CD14-positive monocyte (primary cell): ENCODE results near the gene FAU. TPM values are rescaled to one million over a fixed set of nuclear protein-coding genes. Genes with fewer than 3 reads are reported as not detected.

Source experiments
- DNase-seq, 3 donors: peaks; one replicate each; pipeline ENCODE4 v3.0.0-alpha.2; 2011 to 2022
- H2AFZ ChIP-seq: 2 replicates; pipeline ENCODE4 v1.6.0; 2012; ENCODE audit warnings: mild to moderate bottlenecking, low read depth, low read length, inconsistent platforms; ENCODE audit not compliant: insufficient read depth, poor library complexity, severe bottlenecking
- H3K27ac ChIP-seq, 2 donors: 1 replicate in 1 of 2; 2 replicates in 1 of 2; pipeline ENCODE4 v1.5.1; 2012 to 2013; ENCODE audit warnings: low read length in 2 of 2, control low read depth in 1 of 2, inconsistent platforms in 1 of 2, low read depth in 1 of 2, mild to moderate bottlenecking in 1 of 2
- H3K27me3 ChIP-seq, 2 donors: one replicate each; pipeline versions ENCODE4 v1.6.0 to v1.6.1; 2011 to 2013; ENCODE audit warnings: low read length in 2 of 2; ENCODE audit not compliant: control insufficient read depth in 2 of 2, insufficient read depth in 2 of 2
- H3K36me3 ChIP-seq, 2 donors: replicated peaks in 1 of 2; 1 replicate in 1 of 2; 2 replicates in 1 of 2; pipeline versions ENCODE4 v1.5.1 to v1.6.1; 2012 to 2013; ENCODE audit warnings: low read length in 2 of 2, control low read depth in 1 of 2, inconsistent platforms in 1 of 2, mild to moderate bottlenecking in 1 of 2; ENCODE audit not compliant: insufficient read depth in 2 of 2, control insufficient read depth in 1 of 2
- H3K4me1 ChIP-seq, 2 donors: 1 replicate in 1 of 2; 2 replicates in 1 of 2; pipeline versions ENCODE4 v1.5.1 to v1.6.1; 2012 to 2013; ENCODE audit warnings: low read length in 2 of 2, control low read depth in 1 of 2, inconsistent platforms in 1 of 2, mild to moderate bottlenecking in 1 of 2, moderate library complexity in 1 of 2; ENCODE audit not compliant: insufficient read depth in 2 of 2, control insufficient read depth in 1 of 2
- H3K4me2 ChIP-seq: replicated peaks from 2 replicates; pipeline ENCODE3; 2012; ENCODE audit warnings: low read length, moderate library complexity, mild to moderate bottlenecking; ENCODE audit not compliant: poor library complexity, severe bottlenecking; ENCODE audit errors: extremely low read depth
- H3K4me3 ChIP-seq, 3 experiments: fragments of 200-600 bp in 1 of 3; sonication (generic) in 1 of 3; replicated peaks in 1 of 3; 1 replicate in 2 of 3; 2 replicates in 1 of 3; pipeline ENCODE4 v1.5.1; 2011 to 2013; ENCODE audit warnings: low read length in 3 of 3, mild to moderate bottlenecking in 3 of 3, control low read depth in 2 of 3, low read depth in 2 of 3, inconsistent platforms in 1 of 3, moderate library complexity in 1 of 3
- H3K79me2 ChIP-seq: 2 replicates; pipeline ENCODE4 v1.6.0; 2012; ENCODE audit warnings: mild to moderate bottlenecking, control low read depth, inconsistent platforms, low read length, moderate library complexity; ENCODE audit not compliant: insufficient read depth
- H3K9ac ChIP-seq: 2 replicates; pipeline ENCODE4 v1.6.0; 2017; ENCODE audit warnings: low read length, mild to moderate bottlenecking; ENCODE audit not compliant: insufficient read depth, poor library complexity, severe bottlenecking
- H3K9me3 ChIP-seq, 2 donors: replicated peaks in 1 of 2; 1 replicate in 1 of 2; 2 replicates in 1 of 2; pipeline versions ENCODE4 v1.5.1 to v1.6.1; 2012 to 2013; ENCODE audit warnings: low read length in 2 of 2, control low read depth in 1 of 2; ENCODE audit not compliant: control insufficient read depth in 1 of 2, insufficient read depth in 1 of 2
- H4K20me1 ChIP-seq: 2 replicates; pipeline ENCODE4 v1.6.0; 2012; ENCODE audit warnings: mild to moderate bottlenecking, low read length, control low read depth, moderate library complexity; ENCODE audit not compliant: insufficient read depth
- H3K27ac Mint-ChIP-seq, 7 donors: one replicate each; pipeline ENCODE4 v1.8.0; 2020; ENCODE audit warnings: mild to moderate bottlenecking in 7 of 7, mixed read lengths in 7 of 7, moderate library complexity in 6 of 7, inconsistent platforms in 2 of 7
- H3K27me3 Mint-ChIP-seq, 3 donors: one replicate each; pipeline ENCODE4 v1.8.0; 2021 to 2022; ENCODE audit warnings: low read depth in 3 of 3, mild to moderate bottlenecking in 3 of 3, mixed read lengths in 3 of 3, moderate library complexity in 3 of 3, inconsistent platforms in 1 of 3
- H3K36me3 Mint-ChIP-seq, 2 donors: one replicate each; pipeline ENCODE4 v1.8.0; 2020; ENCODE audit warnings: mixed read lengths in 2 of 2, inconsistent platforms in 1 of 2, mild to moderate bottlenecking in 1 of 2
- H3K4me1 Mint-ChIP-seq: one replicate; pipeline ENCODE4 v1.8.0; 2020; ENCODE audit warnings: mild to moderate bottlenecking, mixed read lengths
- H3K4me3 Mint-ChIP-seq, 2 donors: one replicate each; pipeline ENCODE4 v1.8.0; 2020; ENCODE audit warnings: mild to moderate bottlenecking in 2 of 2, mixed read lengths in 2 of 2, moderate library complexity in 1 of 2
- H3K9me3 Mint-ChIP-seq, 7 donors: one replicate each; pipeline ENCODE4 v1.8.0; 2020 to 2022; ENCODE audit warnings: mixed read lengths in 7 of 7, mild to moderate bottlenecking in 6 of 7, moderate library complexity in 6 of 7, inconsistent platforms in 2 of 7
- CTCF ChIP-seq: fragments of 200-600 bp; IDR thresholded peaks from one replicate; pipeline ENCODE4 v1.8.0; 2022; ENCODE audit warnings: antibody characterized with exemption, mild to moderate bottlenecking
- WGBS: methylation state at CpG from one replicate; pipeline ENCODE4 v1.1.5; 2013; ENCODE audit warnings: missing lambda C conversion rate; ENCODE audit not compliant: insufficient coverage; 5-methylcytosine and 5-hydroxymethylcytosine counted together
- intact Hi-C, 2 donors: fragments of 100-400 bp; cut with micrococcal nuclease; formaldehyde crosslinking; loops; one replicate each; pipeline versions ENCODE4 v1.15.0 to v1.15.1; 2023
- polyA plus RNA-seq, 3 donors: library from polyadenylated mRNA; depleted of rRNA in 1 of 3; unstranded in 2 of 3; stranded (reverse) in 1 of 3; fragments of 300-500 nt in 2 of 3; fragments of >200 nt in 1 of 3; fragmentation: Illumina TruSeq in 2 of 3; gene quantifications; 1 replicate in 2 of 3; 2 replicates in 1 of 3; pipeline ENCODE4 v1.2.3, GENCODE V29; 2012 to 2021

Gene FAU
- polyA plus RNA-seq, 3 donors = 668 to 818 (median 799) TPM

- H3K9me3 Mint-ChIP-seq = peaks cover 0 to 3% (median 0%) of the 10 kb centered on the region in 7 donors
- Histone ChIP-seq H3K79me2 (no peaks in the 10 kb centered on the region), H3K27ac (no peak overlapping the region), H3K9ac (no peak overlapping the region), H3K4me3 (no peak overlapping the region), H3K4me1 (peaks cover 27 to 32% of the 10 kb centered on the region in 2 donors), H3K36me3 (peaks cover 21 to 52% of the 10 kb centered on the region in 2 donors), H3K9me3 (no peaks in the 10 kb centered on the region), H3K27me3 (peaks cover 0 to 15% of the 10 kb centered on the region in 2 donors), H3K4me2 (no peak overlapping the region), H4K20me1 (peaks cover 18% of the 10 kb centered on the region), H2AFZ (no peak overlapping the region)
- peak overlapping the region in 1 of 7 donors; percentile 41 for H3K27ac Mint-ChIP-seq
- peaks cover 12 to 22% (median 15%) of the 10 kb centered on the region in 3 donors for H3K27me3 Mint-ChIP-seq
- H3K36me3 Mint-ChIP-seq = peaks cover 38 to 43% of the 10 kb centered on the region in 2 donors
- H3K4me1 Mint-ChIP-seq = peaks cover 32% of the 10 kb centered on the region
- peak in 1 of 3 donors; percentile 11 for DNase-seq
- WGBS = 94% methylated on average over 35 of the region's 36 CpGs
- TF ChIP-seq CTCF = no peak
- H3K4me3 Mint-ChIP-seq = no peak overlapping the region
- intact Hi-C loops = loop anchor here in 1 of 2 donors (5.0 kb wide), 2 partner anchors 73 to 97 kb away; partner anchors contain the start of genes ARL2 and CAPN1
Observed at GRCh38 chr11:65109231-65110198, 12.4 kb downstream of the FAU start.

- peaks cover 0 to 3% (median 0%) of the 10 kb centered on the region in 7 donors for H3K9me3 Mint-ChIP-seq
- intact Hi-C loops = no loop called here
Observed at GRCh38 chr11:65108469-65109123, 13.3 kb downstream of the FAU start.

More at GRCh38 chr11:65108469-65109123, 13.3 kb downstream of the FAU start:
- 97% methylated on average over 35 of the region's 38 CpGs for WGBS
- Mint-ChIP-seq H3K27me3 (peaks cover 8 to 17% (median 9%) of the 10 kb centered on the region in 3 donors), H3K4me1 (peaks cover 31% of the 10 kb centered on the region), H3K27ac (no peak overlapping the region), H3K4me3 (no peak overlapping the region), H3K36me3 (peaks cover 38 to 46% of the 10 kb centered on the region in 2 donors)
- no peak overlapping the region for H2AFZ ChIP-seq
- TF ChIP-seq CTCF = no peak
- peaks cover 0 to 10% of the 10 kb centered on the region in 2 donors for H3K27me3 ChIP-seq
- no peak overlapping the region for H3K27ac ChIP-seq
- peaks cover 18% of the 10 kb centered on the region for H4K20me1 ChIP-seq
- no peak for DNase-seq
- H3K79me2 ChIP-seq = no peaks in the 10 kb centered on the region
- no peak overlapping the region for H3K4me2 ChIP-seq
- no peak overlapping the region for H3K9ac ChIP-seq
- no peak overlapping the region for H3K4me3 ChIP-seq
- H3K4me1 ChIP-seq = peaks cover 27 to 32% of the 10 kb centered on the region in 2 donors
- H3K36me3 ChIP-seq = peaks cover 21 to 60% of the 10 kb centered on the region in 2 donors
- no peaks in the 10 kb centered on the region for H3K9me3 ChIP-seq
